NT2/D1 (cell line): Measurements from ENCODE around the gene UBE2G1.

Experiments used
- SUZ12 ChIP-seq: IDR thresholded peaks from 2 replicates; pipeline ENCODE4 v1.6.1; 2011; ENCODE audit not compliant: insufficient read length, insufficient read depth; ENCODE audit errors: extremely low read depth
- YY1 ChIP-seq: IDR thresholded peaks from 2 replicates; pipeline ENCODE4 v1.6.1; 2011; ENCODE audit not compliant: insufficient read length, insufficient read depth

DNA sequence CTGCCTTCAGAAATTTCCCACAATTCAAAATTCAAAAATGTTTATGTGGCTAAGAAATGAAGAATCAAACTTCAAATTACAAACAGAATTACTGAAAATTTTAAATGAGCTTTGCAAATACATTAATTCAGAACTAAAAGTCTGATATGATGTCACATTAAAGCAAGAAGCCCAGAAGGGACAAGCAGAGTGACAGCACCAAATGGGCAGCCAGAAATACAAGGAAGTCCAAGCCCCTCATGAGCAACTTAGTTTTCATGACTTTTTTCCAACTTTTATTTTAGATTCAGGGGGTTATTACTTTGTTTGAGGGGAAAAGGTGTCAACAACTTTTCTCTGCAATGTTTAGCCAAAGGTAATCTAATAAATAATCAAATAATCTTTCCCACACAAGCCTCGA is 21.5 kb downstream of the UBE2G1 start:
- TF ChIP-seq YY1 (no peak), SUZ12 (no peak)
